GM20000 (cell line): Measurements from ENCODE around the gene SLC26A1.

Experiments used
- DNase-seq: peaks from one replicate; pipeline ENCODE4 v3.0.0; 2012; ENCODE audit warnings: low spot score
- CTCF ChIP-seq: IDR thresholded peaks from 2 replicates; pipeline ENCODE4 v1.5.1; 2012; ENCODE audit warnings: mild to moderate bottlenecking, control low read depth; ENCODE audit errors: extremely low read depth, missing control alignments

The SLC26A1 gene

GRCh38 chr4:966266-967112 is 26.7 kb downstream of the SLC26A1 start:
- no peak for TF ChIP-seq CTCF
- no peak for DNase-seq

DNA sequence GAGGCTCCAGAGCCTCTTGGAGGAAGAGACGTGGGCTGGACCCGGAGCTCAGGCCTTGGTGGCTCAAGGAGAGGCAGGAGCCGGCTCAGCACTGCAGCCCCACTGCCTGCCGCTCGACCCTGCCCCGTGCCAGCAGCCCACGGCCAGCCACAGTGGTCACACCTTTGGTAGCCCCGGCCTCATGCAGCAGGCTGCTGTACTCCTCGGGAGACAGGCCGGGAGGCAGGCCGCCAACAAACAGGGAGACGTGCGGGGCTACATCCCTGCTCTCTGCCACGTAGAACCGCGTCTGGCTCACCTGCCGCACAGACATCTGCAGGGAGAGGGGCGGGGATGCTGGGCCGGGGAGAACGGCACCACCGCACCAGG is 27.5 kb downstream of the SLC26A1 start:
- no peak for TF ChIP-seq CTCF
- no peak for DNase-seq

- DNase-seq: no peak
- no peak for TF ChIP-seq CTCF
Measured at GRCh38 chr4:965048-965765, 28.0 kb downstream of the SLC26A1 start.

- no peak for TF ChIP-seq CTCF
- DNase-seq: no peak
Measured at GRCh38 chr4:964346-965025, 28.7 kb downstream of the SLC26A1 start.

GRCh38 chr4:963276-964225 is 29.7 kb downstream of the SLC26A1 start:
- no peak for DNase-seq
- TF ChIP-seq CTCF: no peak

DNA sequence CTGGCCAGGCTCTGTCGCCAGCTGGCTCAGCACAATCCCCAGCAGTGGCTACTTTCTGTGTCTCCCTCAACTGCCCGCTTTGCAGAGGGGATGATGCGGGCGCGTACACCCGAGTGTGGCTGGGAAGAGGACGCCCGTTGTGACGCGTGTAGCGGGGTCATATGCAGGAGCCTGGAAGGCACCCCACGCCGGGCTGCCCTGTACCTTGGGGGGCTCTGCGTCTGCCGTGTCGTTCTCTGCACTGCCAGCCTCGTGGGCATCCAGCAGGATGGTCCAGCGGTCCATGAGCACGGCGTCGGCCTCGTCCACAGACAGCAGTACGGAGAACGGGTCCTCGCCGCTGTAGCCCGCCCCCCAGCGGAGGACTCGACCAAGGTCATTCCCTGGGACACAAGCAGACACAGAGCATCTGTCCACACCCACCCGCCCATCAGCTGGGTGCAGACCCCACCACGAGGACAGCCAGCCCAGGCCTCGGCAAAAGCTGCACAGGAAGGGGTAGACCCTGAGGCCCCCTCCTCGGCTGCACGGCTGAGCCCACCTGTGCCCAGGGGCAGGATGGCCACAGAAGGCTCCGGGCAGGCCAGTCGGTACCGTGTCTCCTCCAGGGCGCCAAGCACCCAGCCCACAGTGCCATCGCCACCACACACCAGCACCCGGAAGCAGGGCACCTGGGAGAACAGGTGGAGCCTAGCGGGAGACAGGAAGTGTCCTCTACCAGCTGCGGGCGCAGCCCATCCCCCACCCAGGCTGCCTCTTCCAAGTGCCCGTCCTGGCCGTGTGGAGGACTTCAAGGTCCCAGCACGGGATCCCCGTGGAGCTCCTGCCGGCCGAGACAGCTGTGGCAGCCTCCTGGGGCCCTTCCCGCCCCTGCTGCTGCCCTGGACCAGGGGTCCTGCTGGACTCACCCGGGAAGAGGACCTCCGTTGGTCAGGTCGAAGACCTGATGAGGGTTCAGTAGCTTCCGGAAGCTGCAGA is 30.7 kb downstream of the SLC26A1 start:
- no peak for DNase-seq
- no peak for TF ChIP-seq CTCF
